NCI-H226 (cell line): ENCODE results near the gene NAA35.
"Not testable (repeated sequence)": the region's sequence is repeated elsewhere in the genome, so short reads cannot be mapped to it uniquely, and the experiment has no call there.

Source experiments
- DNase-seq: peaks from one replicate; pipeline ENCODE4 v3.0.0-alpha.2; 2015

NAA35 gene

GRCh38 chr9:85940832-85941621, at the start of gene NAA35:
Gene NAA35 (plus strand): TSS chr9:85941146. CDS start chr9:85942160, 1,014 bp downstream.
- DNase-seq: peak; percentile 93

- no peak for DNase-seq
Observed at GRCh38 chr9:85892401-85892800, 48.5 kb upstream of the NAA35 start.

GRCh38 chr9:85895685-85896084, 45.3 kb upstream of the NAA35 start:
- DNase-seq: no peak

DNA sequence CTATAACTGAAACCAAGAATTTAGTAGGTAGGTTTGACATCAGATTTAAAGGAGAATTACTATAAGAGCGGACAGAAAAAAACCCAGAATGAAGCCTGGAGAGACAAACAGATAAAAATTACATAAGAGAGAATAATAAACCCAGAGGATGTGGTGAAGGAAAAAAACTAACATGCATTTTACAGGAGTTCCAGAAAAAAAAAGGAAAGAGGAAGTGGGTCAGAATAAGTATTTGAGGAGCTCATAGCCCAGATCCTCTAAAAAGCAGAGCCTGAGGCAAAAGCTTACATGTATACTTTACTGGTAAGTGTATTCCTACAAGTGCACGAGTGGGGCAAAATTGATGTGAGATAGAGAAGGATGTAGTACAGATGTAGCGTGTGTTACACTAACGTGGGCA, 43.1 kb upstream of the NAA35 start:
- no peak for DNase-seq

DNA sequence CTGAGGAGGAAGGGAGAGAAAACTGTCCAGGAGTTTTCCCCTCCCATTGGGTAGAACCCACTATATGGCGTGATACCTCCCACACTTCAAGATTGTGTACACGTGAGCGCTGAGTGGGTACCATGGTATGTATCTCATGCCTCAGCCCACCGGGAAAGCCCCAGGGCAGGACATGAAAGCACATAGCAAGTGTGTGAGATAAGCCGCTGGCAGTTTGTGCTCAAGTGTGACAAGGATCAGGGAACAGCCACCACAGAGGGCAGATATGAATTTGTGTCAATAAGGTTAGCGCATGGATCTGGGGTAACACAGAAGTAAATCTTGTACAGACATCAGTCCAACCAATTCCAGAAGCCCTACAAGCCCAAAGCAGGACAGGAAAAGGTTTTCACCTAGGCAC, 42.6 kb upstream of the NAA35 start:
- DNase-seq: no peak

GRCh38 chr9:85899388-85899787, 41.6 kb upstream of the NAA35 start:
- no peak for DNase-seq

GRCh38 chr9:85900504-85901201, 40.3 kb upstream of the NAA35 start:
- DNase-seq: no peak

GRCh38 chr9:85904975-85905374, 36.0 kb upstream of the NAA35 start:
- no peak for DNase-seq

DNA sequence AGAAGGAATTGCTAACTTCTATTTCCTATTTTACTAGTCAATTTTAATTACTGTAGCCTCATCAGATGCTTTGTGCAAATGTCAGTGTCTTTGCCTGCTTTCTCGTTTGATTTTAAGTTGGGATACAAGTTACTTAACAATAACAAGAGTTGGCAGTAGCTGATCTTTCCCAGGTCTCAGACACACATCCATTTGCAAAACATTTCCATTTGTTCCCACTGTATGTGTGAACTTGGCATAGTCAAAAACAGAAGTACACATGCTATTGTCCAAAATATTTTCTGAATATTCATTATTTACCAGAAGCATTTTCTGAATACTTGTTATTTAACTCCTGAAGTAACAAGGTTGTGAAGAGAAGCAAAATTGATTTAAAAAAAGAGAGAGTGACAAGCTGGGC, 35.0 kb upstream of the NAA35 start:
- no peak for DNase-seq

GRCh38 chr9:85909390-85909789, 31.6 kb upstream of the NAA35 start:
- no peak for DNase-seq

DNA sequence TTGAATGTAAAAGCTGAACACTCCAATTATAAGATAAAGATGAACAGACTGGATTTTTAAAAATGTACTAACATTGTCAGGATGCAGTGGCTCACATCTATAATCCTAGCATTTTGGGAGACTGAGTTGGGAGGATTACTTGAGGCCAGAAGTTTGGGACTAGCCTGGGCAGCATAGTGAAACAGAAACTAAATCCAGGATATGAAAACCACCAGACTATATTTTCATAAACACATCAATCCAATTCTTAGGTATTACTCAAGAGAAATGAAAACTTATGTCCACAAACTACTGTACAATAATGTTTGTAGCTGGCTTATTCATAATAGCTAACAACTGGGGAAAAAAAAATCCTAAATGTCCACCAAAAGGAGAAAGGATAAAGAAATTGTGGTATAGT, 26.8 kb upstream of the NAA35 start:
- DNase-seq: no peak

GRCh38 chr9:85917756-85918155, 23.2 kb upstream of the NAA35 start:
- DNase-seq: no peak

DNA sequence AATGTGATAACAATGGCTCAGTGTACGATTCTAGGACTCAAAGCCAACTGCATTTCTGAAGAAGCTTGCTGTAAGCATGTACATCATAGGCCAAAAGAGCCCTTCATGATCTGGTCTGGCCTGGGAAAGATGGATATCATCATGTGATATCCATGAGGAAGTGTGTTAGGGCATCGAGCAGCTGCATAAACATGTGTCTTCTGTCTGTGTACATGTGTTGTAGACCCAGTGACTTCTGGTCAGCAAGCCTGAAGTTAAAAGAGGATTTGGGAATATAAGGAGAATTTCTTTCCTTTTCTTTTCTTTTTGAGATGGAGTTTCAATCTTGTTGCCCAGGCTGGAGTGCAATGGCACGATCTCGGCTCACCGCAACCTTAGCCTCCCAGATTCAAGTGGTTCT, 15.5 kb upstream of the NAA35 start:
- DNase-seq: no peak

GRCh38 chr9:85927076-85927475, 13.9 kb upstream of the NAA35 start:
- DNase-seq: no peak

GRCh38 chr9:85931495-85931894, 9.5 kb upstream of the NAA35 start:
- no peak for DNase-seq

- DNase-seq: not testable (repeated sequence)
Observed at GRCh38 chr9:85935950-85936349, 5.0 kb upstream of the NAA35 start.

DNA sequence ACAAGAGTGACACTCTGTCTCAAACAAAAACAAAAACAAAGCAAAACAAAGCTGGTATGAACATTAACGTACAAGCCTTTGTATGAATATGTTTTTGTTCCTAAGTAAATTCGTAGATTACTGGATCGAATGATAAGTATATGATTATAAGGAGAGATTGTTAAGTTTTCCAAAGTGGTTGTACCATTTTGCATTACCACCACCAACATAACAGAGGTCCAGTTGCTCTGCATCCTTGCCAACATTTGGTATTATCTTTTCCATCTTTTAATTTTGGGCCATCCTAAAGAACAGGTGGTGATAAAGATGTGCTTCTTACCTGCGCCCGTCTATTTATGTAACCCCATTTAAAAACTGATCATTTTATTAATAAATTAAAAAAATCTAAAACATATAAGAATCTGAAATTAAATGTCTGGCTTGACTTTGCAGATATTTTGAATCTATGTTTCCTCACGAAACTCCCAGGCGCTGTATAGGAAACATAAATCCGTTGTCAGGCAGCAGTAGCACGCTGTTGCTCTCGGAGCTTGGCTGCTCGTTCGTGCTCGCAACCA, 593 bp upstream of the NAA35 start:
- no peak for DNase-seq

GRCh38 chr9:85941622-85941940, 635 bp downstream of the NAA35 start:
- DNase-seq: no peak

DNA sequence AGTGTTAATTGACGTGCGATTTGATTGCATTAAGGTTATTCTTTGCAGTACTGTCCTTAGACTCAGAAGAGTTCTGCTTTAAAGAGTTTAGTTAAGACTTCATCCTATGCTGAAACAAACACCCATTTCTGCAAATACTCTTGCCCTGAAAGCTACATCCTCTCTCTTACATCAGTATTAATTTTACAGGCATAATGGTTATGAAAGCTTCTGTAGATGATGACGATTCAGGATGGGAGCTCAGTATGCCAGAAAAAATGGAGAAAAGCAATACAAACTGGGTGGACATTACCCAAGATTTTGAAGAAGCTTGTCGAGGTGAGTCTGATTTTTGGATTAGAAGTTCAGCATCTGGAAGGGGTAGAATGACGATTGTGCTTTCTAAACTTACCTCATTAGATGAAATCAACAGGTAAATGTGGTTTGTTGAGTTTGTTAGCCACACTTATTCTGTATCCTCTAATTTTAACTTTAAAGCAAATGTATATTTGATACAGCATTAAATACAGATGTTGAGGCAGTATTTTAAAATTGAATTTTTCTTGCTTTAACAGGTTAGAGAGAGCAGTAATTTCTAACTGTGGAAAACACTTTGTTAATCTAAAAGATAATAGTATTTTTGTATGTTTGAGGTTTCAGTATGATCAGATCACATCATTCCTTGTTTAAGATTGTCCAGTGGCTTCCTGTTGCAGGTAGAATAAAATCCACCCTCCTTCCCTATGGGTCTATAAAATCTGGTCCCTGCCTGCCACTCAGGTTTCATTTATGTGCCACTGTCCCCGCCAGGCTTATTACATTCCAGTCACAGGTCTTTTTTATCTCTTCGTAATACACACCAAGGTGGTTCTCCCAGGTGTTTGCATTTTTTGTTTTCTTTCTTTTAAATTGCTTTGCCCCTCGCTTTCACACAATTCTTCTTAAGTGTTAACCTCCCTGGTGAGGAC, 1.3 kb downstream of the NAA35 start:
- no peak for DNase-seq

- DNase-seq: no peak
Observed at GRCh38 chr9:85942913-85943709, 2.2 kb downstream of the NAA35 start.

GRCh38 chr9:85943757-85944430, 2.9 kb downstream of the NAA35 start:
- no peak for DNase-seq

- DNase-seq: no peak
Observed at GRCh38 chr9:85944672-85945071, 3.7 kb downstream of the NAA35 start.
